Astrocyte (in vitro differentiated cells and primary cell): ENCODE results near the gene SH3RF2.

Source experiments
- EZH2 ChIP-seq: IDR thresholded peaks from 2 replicates; pipeline ENCODE4 v1.6.1; 2012; ENCODE audit warnings: mild to moderate bottlenecking, low read length, inconsistent platforms; ENCODE audit not compliant: insufficient read depth
- TF ChIP-seq, protein P1 (sequence below): IDR thresholded peaks from 2 replicates; pipeline ENCODE4 v1.5.1; 2011; ENCODE audit warnings: low read depth, mild to moderate bottlenecking, inconsistent platforms, low read length, moderate library complexity; ENCODE audit not compliant: insufficient read depth

DNA sequence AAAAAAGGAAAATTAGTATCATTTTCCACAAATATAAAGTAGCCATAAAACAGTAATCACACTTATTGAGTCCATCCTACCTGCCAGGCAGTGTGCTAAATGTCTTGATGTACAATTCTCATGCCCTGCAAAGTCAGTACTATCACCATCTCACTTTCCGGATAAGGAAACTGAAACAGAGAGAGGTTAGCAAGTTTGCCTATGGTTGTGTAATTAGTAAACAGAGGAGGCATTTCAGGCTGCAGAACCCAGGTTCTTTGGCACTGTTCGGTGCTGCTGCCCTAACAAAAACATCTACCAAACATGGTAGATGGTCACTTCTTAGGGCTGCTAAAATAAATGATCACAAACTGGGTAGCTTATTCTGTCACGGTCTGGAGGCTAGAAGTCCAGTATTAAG is 146.4 kb downstream of the SH3RF2 start:
- TF ChIP-seq, protein P1, sequence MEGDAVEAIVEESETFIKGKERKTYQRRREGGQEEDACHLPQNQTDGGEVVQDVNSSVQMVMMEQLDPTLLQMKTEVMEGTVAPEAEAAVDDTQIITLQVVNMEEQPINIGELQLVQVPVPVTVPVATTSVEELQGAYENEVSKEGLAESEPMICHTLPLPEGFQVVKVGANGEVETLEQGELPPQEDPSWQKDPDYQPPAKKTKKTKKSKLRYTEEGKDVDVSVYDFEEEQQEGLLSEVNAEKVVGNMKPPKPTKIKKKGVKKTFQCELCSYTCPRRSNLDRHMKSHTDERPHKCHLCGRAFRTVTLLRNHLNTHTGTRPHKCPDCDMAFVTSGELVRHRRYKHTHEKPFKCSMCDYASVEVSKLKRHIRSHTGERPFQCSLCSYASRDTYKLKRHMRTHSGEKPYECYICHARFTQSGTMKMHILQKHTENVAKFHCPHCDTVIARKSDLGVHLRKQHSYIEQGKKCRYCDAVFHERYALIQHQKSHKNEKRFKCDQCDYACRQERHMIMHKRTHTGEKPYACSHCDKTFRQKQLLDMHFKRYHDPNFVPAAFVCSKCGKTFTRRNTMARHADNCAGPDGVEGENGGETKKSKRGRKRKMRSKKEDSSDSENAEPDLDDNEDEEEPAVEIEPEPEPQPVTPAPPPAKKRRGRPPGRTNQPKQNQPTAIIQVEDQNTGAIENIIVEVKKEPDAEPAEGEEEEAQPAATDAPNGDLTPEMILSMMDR = no peak
- no peak for TF ChIP-seq EZH2
